K562 (cell line): Measurements from ENCODE around the gene CALM1. TPM values are rescaled to one million over a fixed set of nuclear protein-coding genes. Genes with fewer than 3 reads are reported as not detected.

Experiments used
- ARID3B ChIP-seq: fragments of 250-450 bp; sonication (Bioruptor Pico); IDR thresholded peaks from 2 replicates; pipeline ENCODE4 v1.4.0; 2020; ENCODE audit warnings: borderline replicate concordance
- BRF2 ChIP-seq: IDR thresholded peaks from 3 replicates; pipeline ENCODE4 v1.6.1; 2011; ENCODE audit warnings: borderline replicate concordance, mild to moderate bottlenecking; ENCODE audit not compliant: insufficient read length, insufficient read depth
- CREB3 ChIP-seq: fragments of 450-650 bp; conservative IDR thresholded peaks from 2 replicates; pipeline ENCODE4 v1.6.1; 2016; ENCODE audit warnings: missing genetic modification characterization, low read depth, mild to moderate bottlenecking, missing compliant biosample characterization, moderate library complexity
- FOS ChIP-seq: IDR thresholded peaks from 3 replicates; pipeline ENCODE4 v1.6.1; 2011; ENCODE audit not compliant: insufficient read length; ENCODE audit errors: extremely low read depth
- FOXJ2 ChIP-seq: fragments of 200-800 bp; sonication (Bioruptor generic); IDR thresholded peaks from 2 replicates; pipeline ENCODE4 v1.6.1; 2016; ENCODE audit warnings: missing genetic modification characterization, missing compliant biosample characterization
- LARP7 ChIP-seq: fragments of 450-650 bp; IDR thresholded peaks from 2 replicates; pipeline ENCODE4 v1.6.1; 2016
- MTA3 ChIP-seq: fragments of 450-650 bp; formaldehyde crosslinking; IDR thresholded peaks from 2 replicates; pipeline ENCODE4 v1.6.1; 2017; ENCODE audit warnings: mild to moderate bottlenecking, borderline replicate concordance
- NFE2L1 ChIP-seq: fragments of 450-650 bp; IDR thresholded peaks from 2 replicates; pipeline ENCODE4 v1.6.1; 2016; ENCODE audit warnings: missing genetic modification characterization, low read depth, mild to moderate bottlenecking, missing compliant biosample characterization, moderate library complexity, borderline replicate concordance
- RBM22 ChIP-seq: fragments of 200-400 bp; formaldehyde crosslinking; IDR thresholded peaks from 2 replicates; pipeline ENCODE4 v1.6.1; 2018; ENCODE audit warnings: low read length, low read depth; ENCODE audit not compliant: poor library complexity, severe bottlenecking
- RERE ChIP-seq: sonication (generic); formaldehyde crosslinking; IDR thresholded peaks from 2 replicates; pipeline ENCODE4 v1.8.0; 2023; ENCODE audit warnings: missing genetic modification reagents, mild to moderate bottlenecking, borderline replicate concordance
- SMARCB1 ChIP-seq: IDR thresholded peaks from 2 replicates; pipeline ENCODE4 v1.6.1; 2011; ENCODE audit warnings: improper control_type of control experiment, low read depth; ENCODE audit not compliant: insufficient read length
- SP1 ChIP-seq: sonication (generic); formaldehyde crosslinking; IDR thresholded peaks from 2 replicates; pipeline ENCODE4 v1.8.1; 2022; ENCODE audit warnings: mild to moderate bottlenecking, missing genetic modification reagents
- SP2 ChIP-seq: IDR thresholded peaks from 2 replicates; pipeline ENCODE4 v1.6.1; 2011; ENCODE audit warnings: mild to moderate bottlenecking, low read depth, low read length, moderate library complexity; ENCODE audit not compliant: poor library complexity, severe bottlenecking; ENCODE audit errors: extremely low read depth
- ZFX ChIP-seq: sonication (generic); formaldehyde crosslinking; IDR thresholded peaks from 2 replicates; pipeline ENCODE4 v1.8.0; 2022; ENCODE audit warnings: mild to moderate bottlenecking, missing genetic modification reagents, moderate library complexity
- ZNF277 ChIP-seq: fragments of 250-450 bp; sonication (Bioruptor Pico); IDR thresholded peaks from 2 replicates; pipeline ENCODE4 v1.8.0; 2022; ENCODE audit warnings: inconsistent platforms, mild to moderate bottlenecking, moderate library complexity, borderline replicate concordance
- ZNF699 ChIP-seq: fragments of 250-450 bp; sonication (Bioruptor Pico); IDR thresholded peaks from 2 replicates; pipeline ENCODE4 v1.8.0; 2021; ENCODE audit warnings: mild to moderate bottlenecking, moderate library complexity; ENCODE audit not compliant: insufficient replicate concordance
- polyA plus RNA-seq, 8 experiments: library from polyadenylated mRNA; depleted of rRNA in 4 of 8; stranded (reverse) in 5 of 8; unstranded in 3 of 8; fragments of >200 nt; fragmentation: Nextera tagmentation in 2 of 8; fragmentation: Illumina TruSeq in 1 of 8; extraction: Ambion mirVana in 2 of 8; extraction: Trizol in 1 of 8; gene quantifications; 2 replicates each; pipeline versions ENCODE4 v1.2.1 to v1.2.3, GENCODE V29; 2011 to 2014; ENCODE audit warnings: inconsistent platforms in 1 of 8, missing spikeins in 1 of 8
- total RNA-seq, 7 experiments: library from RNA; depleted of rRNA in 6 of 7; stranded (reverse); fragments of >200 nt in 6 of 7; fragmentation: Illumina TruSeq in 2 of 7; extraction: Trizol in 2 of 7; gene quantifications; 2 replicates each; pipeline versions ENCODE4 v1.2.1 to v1.2.3, GENCODE V29; 2011 to 2021; ENCODE audit warnings: low replicate concordance in 1 of 7

The CALM1 gene
- total and polyA plus RNA-seq, 9 of the 15 experiments (the other 6 are each of a cell fraction or from before 2014, with no cell fraction given): 48.0 to 269 (median 158) TPM

- TF ChIP-seq RERE (CRISPR knock-in tag): no peak
- peak; percentile 67 for TF ChIP-seq RBM22
- TF ChIP-seq MTA3: peak; percentile 88; the same call in 1 of the 2 replicates
- TF ChIP-seq ZNF277 (CRISPR knock-in tag): no peak
- no peak for TF ChIP-seq NFE2L1 (tag)
- TF ChIP-seq SP1 (CRISPR knock-in tag): peak; percentile 88
- TF ChIP-seq ZNF699 (CRISPR knock-in tag): no peak
- no peak for TF ChIP-seq SP2
- TF ChIP-seq FOS: peak; percentile 82
- no peak for TF ChIP-seq CREB3 (tag)
- TF ChIP-seq LARP7: no peak
- TF ChIP-seq BRF2: no peak
- no peak for TF ChIP-seq SMARCB1
- 0 out of 2 replicates have a peak, but pooled peaks have one; percentile 12 for TF ChIP-seq FOXJ2
- no peak for TF ChIP-seq ARID3B (CRISPR knock-in tag)
- peak; percentile 96 for TF ChIP-seq ZFX (CRISPR knock-in tag)
Observed at GRCh38 chr14:90383126-90383730, 13.6 kb upstream of the CALM1 start (continued).
